ENCODE data around the gene FAR1.
A peak's percentile ranks its signal among the peaks of the same experiment; 100 is the strongest.
"Not testable (repeated sequence)": the region's sequence is repeated elsewhere in the genome, so short reads cannot be mapped to it uniquely, and the experiment has no call there.

The FAR1 gene

DNA sequence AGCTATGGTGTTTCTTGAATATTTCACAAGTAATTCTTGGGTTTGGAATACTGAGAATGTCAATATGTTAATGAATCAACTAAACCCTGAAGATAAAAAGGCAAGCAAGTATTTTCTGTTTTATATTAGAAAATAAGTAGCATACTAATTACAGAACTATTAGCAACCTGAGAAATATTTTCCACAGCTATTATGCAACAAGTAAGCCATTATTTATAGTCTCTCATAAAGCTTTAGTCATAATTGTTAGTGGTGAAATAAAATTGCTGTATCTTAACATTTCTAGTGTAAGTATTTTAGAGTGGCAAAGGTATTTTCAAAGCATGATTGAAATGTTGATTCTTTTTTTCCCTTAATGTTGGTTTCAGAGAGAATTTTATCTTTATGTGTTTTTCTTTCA is 53.3 kb downstream of the FAR1 start:
- TF ChIP-seq, protein P1, sequence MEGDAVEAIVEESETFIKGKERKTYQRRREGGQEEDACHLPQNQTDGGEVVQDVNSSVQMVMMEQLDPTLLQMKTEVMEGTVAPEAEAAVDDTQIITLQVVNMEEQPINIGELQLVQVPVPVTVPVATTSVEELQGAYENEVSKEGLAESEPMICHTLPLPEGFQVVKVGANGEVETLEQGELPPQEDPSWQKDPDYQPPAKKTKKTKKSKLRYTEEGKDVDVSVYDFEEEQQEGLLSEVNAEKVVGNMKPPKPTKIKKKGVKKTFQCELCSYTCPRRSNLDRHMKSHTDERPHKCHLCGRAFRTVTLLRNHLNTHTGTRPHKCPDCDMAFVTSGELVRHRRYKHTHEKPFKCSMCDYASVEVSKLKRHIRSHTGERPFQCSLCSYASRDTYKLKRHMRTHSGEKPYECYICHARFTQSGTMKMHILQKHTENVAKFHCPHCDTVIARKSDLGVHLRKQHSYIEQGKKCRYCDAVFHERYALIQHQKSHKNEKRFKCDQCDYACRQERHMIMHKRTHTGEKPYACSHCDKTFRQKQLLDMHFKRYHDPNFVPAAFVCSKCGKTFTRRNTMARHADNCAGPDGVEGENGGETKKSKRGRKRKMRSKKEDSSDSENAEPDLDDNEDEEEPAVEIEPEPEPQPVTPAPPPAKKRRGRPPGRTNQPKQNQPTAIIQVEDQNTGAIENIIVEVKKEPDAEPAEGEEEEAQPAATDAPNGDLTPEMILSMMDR (conservative IDR thresholded peaks at IDR 0.05; ENCODE audit: control insufficient read depth, insufficient read depth, low read depth, low read length) = no peak
- no peak overlapping the region for H3K4me3 ChIP-seq (ENCODE audit: control insufficient read depth, low read depth, low read length)
- DNase-seq (ENCODE audit: low read depth) = peak; percentile 24

DNA sequence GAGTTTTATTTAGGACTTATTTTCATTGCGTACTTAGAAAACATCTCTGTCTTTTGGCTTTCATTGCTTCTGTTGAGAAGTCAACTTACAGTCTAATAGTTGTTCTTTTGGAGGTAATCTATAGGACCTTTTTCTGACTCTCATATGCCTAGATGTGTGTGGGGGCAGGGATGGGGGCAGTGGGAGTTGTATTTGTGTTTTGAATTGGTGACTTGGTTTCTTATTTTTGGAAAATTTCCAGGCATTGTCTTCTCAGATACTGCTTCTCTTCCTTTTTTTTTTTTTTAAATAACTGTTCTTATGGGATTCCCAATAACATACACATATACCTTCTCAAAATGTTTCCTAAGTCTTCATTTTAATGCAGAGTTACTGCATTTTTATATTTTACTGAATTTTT is 58.0 kb downstream of the FAR1 start:
- no peak overlapping the region for H3K4me3 ChIP-seq (ENCODE audit: control insufficient read depth, low read depth, low read length)
- no peak for DNase-seq (ENCODE audit: low read depth)
- TF ChIP-seq, protein P1 (conservative IDR thresholded peaks at IDR 0.05; ENCODE audit: control insufficient read depth, insufficient read depth, low read depth, low read length) = no peak

DNA sequence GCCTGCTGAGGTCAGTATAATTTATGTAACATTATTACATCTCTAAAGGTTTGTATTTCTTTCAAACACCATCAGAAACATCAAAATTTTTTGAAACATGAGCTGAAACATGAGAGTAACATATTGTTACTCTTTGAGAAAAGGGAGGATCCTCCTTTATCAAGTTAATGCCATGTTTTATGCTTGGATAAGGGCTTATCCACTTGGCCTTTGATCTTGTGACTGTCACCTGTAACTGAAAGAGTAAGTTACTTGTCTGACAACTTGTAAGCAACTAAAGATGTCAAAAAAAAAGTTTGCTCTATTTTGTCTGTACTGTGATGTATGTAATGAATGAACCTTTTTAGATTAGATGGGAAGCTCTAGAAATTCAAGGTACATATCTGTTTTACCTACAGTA is 59.6 kb downstream of the FAR1 start:
- DNase-seq (ENCODE audit: low read depth) = no peak
- H3K4me3 ChIP-seq (ENCODE audit: control insufficient read depth, low read depth, low read length) = no peak overlapping the region
- TF ChIP-seq, protein P1 (conservative IDR thresholded peaks at IDR 0.05; ENCODE audit: control insufficient read depth, insufficient read depth, low read depth, low read length) = no peak

- no peak overlapping the region for H3K4me3 ChIP-seq (ENCODE audit: control insufficient read depth, low read depth, low read length)
- TF ChIP-seq, protein P1 (conservative IDR thresholded peaks at IDR 0.05; ENCODE audit: control insufficient read depth, insufficient read depth, low read depth, low read length) = no peak
- DNase-seq (ENCODE audit: low read depth) = no peak
Measured at GRCh38 chr11:13734530-13734929, 66.1 kb downstream of the FAR1 start.

GRCh38 chr11:13745165-13745564 is 76.7 kb downstream of the FAR1 start:
- H3K4me3 ChIP-seq (ENCODE audit: control insufficient read depth, low read depth, low read length) = no peak overlapping the region
- TF ChIP-seq, protein P1 (conservative IDR thresholded peaks at IDR 0.05; ENCODE audit: control insufficient read depth, insufficient read depth, low read depth, low read length) = no peak
- peak; percentile 6 for DNase-seq (ENCODE audit: low read depth)

- not testable (repeated sequence) for DNase-seq (ENCODE audit: low read depth); H3K4me3 ChIP-seq (ENCODE audit: control insufficient read depth, low read depth, low read length)
Measured at GRCh38 chr11:13753316-13753715, 84.8 kb downstream of the FAR1 start.

- DNase-seq (ENCODE audit: low read depth) = no peak
- TF ChIP-seq, protein P1 (conservative IDR thresholded peaks at IDR 0.05; ENCODE audit: control insufficient read depth, insufficient read depth, low read depth, low read length) = no peak
- no peak overlapping the region for H3K4me3 ChIP-seq (ENCODE audit: control insufficient read depth, low read depth, low read length)
Measured at GRCh38 chr11:13759050-13759449, 90.6 kb downstream of the FAR1 start.

Data from fibroblast of mammary gland (primary cell).